H1 (cell line): ENCODE measurements around the gene TPD52L2. TPM values are rescaled to one million over a fixed set of nuclear protein-coding genes. Genes with fewer than 3 reads are reported as not detected.

ENCODE experiments used
- CTCF ChIA-PET: fragments of 300-600 bp; sonication (Branson Sonifier 250); formaldehyde crosslinking; loops from one replicate; lab custom pipeline; 2021; ENCODE audit not compliant: partially characterized antibody; lab: Charles Lee
- POLR2A ChIA-PET: fragments of 300-600 bp; sonication (Branson Sonifier 250); formaldehyde crosslinking; loops from one replicate; lab custom pipeline; 2021; ENCODE audit warnings: inconsistent platforms; ENCODE audit not compliant: partially characterized antibody; lab: Charles Lee
- DNase-seq, 2 experiments: peaks; one replicate each; pipeline versions ENCODE4 v3.0.0 to v3.0.0-alpha.2; 2010 to 2022; ENCODE audit warnings: low spot score in 2 of 2, low read depth in 1 of 2, mixed read lengths in 1 of 2
- FAIRE-seq: peaks from 2 replicates; lab custom pipeline; 2011; peaks lifted over from hg19 to GRCh38; lab: Jason Lieb, UNC
- H2AFZ ChIP-seq: 2 replicates; pipeline ENCODE4 v1.8.1; 2012; ENCODE audit warnings: low read length, inconsistent platforms
- H2AK5ac ChIP-seq: 2 replicates; pipeline ENCODE4 v1.6.1; 2013; ENCODE audit warnings: low read depth, low read length
- H2BK120ac ChIP-seq: replicated peaks from 2 replicates; pipeline ENCODE3; 2013; ENCODE audit warnings: low read depth, low read length, inconsistent platforms
- H2BK12ac ChIP-seq: 2 replicates; pipeline ENCODE4 v1.6.1; 2013; ENCODE audit warnings: low read depth, low read length
- H2BK15ac ChIP-seq: 2 replicates; pipeline ENCODE4 v1.6.1; 2013; ENCODE audit warnings: low read length
- H2BK20ac ChIP-seq: 2 replicates; pipeline ENCODE4 v1.6.1; 2013; ENCODE audit warnings: low read length
- H2BK5ac ChIP-seq: 2 replicates; pipeline ENCODE4 v1.6.1; 2013; ENCODE audit warnings: low read depth, low read length
- H3K14ac ChIP-seq: 2 replicates; pipeline ENCODE4 v1.6.1; 2013; ENCODE audit warnings: inconsistent platforms; ENCODE audit not compliant: insufficient read length
- H3K18ac ChIP-seq: 2 replicates; pipeline ENCODE4 v1.6.1; 2013; ENCODE audit warnings: low read length; ENCODE audit errors: extremely low read depth
- H3K23ac ChIP-seq: 2 replicates; pipeline ENCODE4 v1.6.1; 2013; ENCODE audit warnings: inconsistent platforms; ENCODE audit not compliant: insufficient read length
- H3K23me2 ChIP-seq: 2 replicates; pipeline ENCODE4 v1.6.1; 2013; ENCODE audit warnings: low read depth, low read length
- H3K27ac ChIP-seq: 2 replicates; pipeline ENCODE4 v1.6.1; 2011; ENCODE audit warnings: low read depth, low read length, inconsistent platforms
- H3K27me3 ChIP-seq, 4 experiments: replicated peaks in 1 of 4; 1 replicate in 1 of 4; 2 replicates in 3 of 4; pipeline versions ENCODE4 v1.6.1 to v1.8.1; 2011 to 2013; ENCODE audit warnings: low read length in 3 of 4, mild to moderate bottlenecking in 3 of 4, inconsistent platforms in 2 of 4, mixed read lengths in 2 of 4, moderate library complexity in 1 of 4; ENCODE audit not compliant: control insufficient read depth in 3 of 4, insufficient read depth in 3 of 4; ENCODE audit errors: extremely low read depth in 1 of 4
- H3K36me3 ChIP-seq, 4 experiments: 2 replicates each; pipeline versions ENCODE4 v1.6.1 to v1.8.1; 2011 to 2013; ENCODE audit warnings: mild to moderate bottlenecking in 4 of 4, low read length in 3 of 4, moderate library complexity in 2 of 4, control low read depth in 1 of 4, inconsistent platforms in 1 of 4; ENCODE audit not compliant: insufficient read depth in 4 of 4, control insufficient read depth in 2 of 4
- H3K4ac ChIP-seq: replicated peaks from 2 replicates; pipeline ENCODE3; 2013; ENCODE audit warnings: low read length, low read depth, mixed read lengths, inconsistent platforms; ENCODE audit not compliant: insufficient read length
- H3K4me1 ChIP-seq, 4 experiments: replicated peaks in 1 of 4; 1 replicate in 1 of 4; 2 replicates in 3 of 4; pipeline versions ENCODE4 v1.6.1 to v1.8.1; 2011 to 2013; ENCODE audit warnings: low read length in 3 of 4, inconsistent platforms in 2 of 4, mixed read lengths in 1 of 4; ENCODE audit not compliant: insufficient read depth in 4 of 4, control insufficient read depth in 3 of 4
- H3K4me2 ChIP-seq, 2 experiments: 2 replicates each; pipeline versions ENCODE4 v1.6.1 to v1.8.1; 2011 to 2013; ENCODE audit warnings: low read depth in 2 of 2, low read length in 2 of 2, control low read depth in 1 of 2, inconsistent platforms in 1 of 2, mild to moderate bottlenecking in 1 of 2; ENCODE audit not compliant: insufficient read depth in 1 of 2
- H3K4me3 ChIP-seq, 4 experiments: fragments of 200-600, 300-600 bp in 1 of 4; sonication (generic), shearing (Covaris generic), sonication (Bioruptor Twin) in 1 of 4; 2 replicates each; pipeline versions ENCODE4 v1.5.1 to v1.8.1; 2011 to 2016; ENCODE audit warnings: low read length in 4 of 4, low read depth in 3 of 4, control low read depth in 2 of 4, inconsistent platforms in 2 of 4, mild to moderate bottlenecking in 2 of 4, mixed read lengths in 1 of 4, moderate library complexity in 1 of 4; ENCODE audit not compliant: insufficient read depth in 2 of 4; ENCODE audit errors: extremely low read depth in 1 of 4
- H3K56ac ChIP-seq: replicated peaks from 2 replicates; pipeline ENCODE3; 2013; ENCODE audit warnings: low read depth, mild to moderate bottlenecking, mixed read lengths, low read length, inconsistent platforms; ENCODE audit not compliant: insufficient read length
- H3K79me1 ChIP-seq: 2 replicates; pipeline ENCODE4 v1.6.1; 2013; ENCODE audit warnings: low read depth, low read length, control low read depth
- H3K79me2 ChIP-seq, 2 experiments: 2 replicates each; pipeline versions ENCODE4 v1.6.1 to v1.8.1; 2012 to 2013; ENCODE audit warnings: low read length in 2 of 2, mild to moderate bottlenecking in 2 of 2, inconsistent platforms in 1 of 2; ENCODE audit not compliant: insufficient read depth in 2 of 2, control insufficient read depth in 1 of 2
- H3K9ac ChIP-seq, 4 experiments: replicated peaks in 1 of 4; 1 replicate in 1 of 4; 2 replicates in 3 of 4; pipeline versions ENCODE4 v1.6.1 to v1.8.1; 2011 to 2013; ENCODE audit warnings: low read depth in 3 of 4, low read length in 3 of 4, control low read depth in 2 of 4, mild to moderate bottlenecking in 2 of 4, moderate library complexity in 2 of 4, inconsistent platforms in 1 of 4; ENCODE audit errors: extremely low read depth in 1 of 4
- H3K9me3 ChIP-seq, 2 experiments: 2 replicates each; pipeline versions ENCODE4 v1.6.1 to v1.8.1; 2012 to 2013; ENCODE audit warnings: mild to moderate bottlenecking in 2 of 2, moderate library complexity in 2 of 2, control low read depth in 1 of 2, inconsistent platforms in 1 of 2, low read depth in 1 of 2, low read length in 1 of 2, mixed read lengths in 1 of 2; ENCODE audit not compliant: insufficient read depth in 2 of 2
- H4K20me1 ChIP-seq, 2 experiments: replicated peaks in 1 of 2; 2 replicates each; pipeline versions ENCODE3 to v1.8.1; 2011 to 2013; ENCODE audit warnings: inconsistent platforms in 2 of 2, low read length in 2 of 2, mild to moderate bottlenecking in 1 of 2; ENCODE audit not compliant: insufficient read depth in 2 of 2, control insufficient read depth in 1 of 2
- H4K5ac ChIP-seq: 2 replicates; pipeline ENCODE4 v1.6.1; 2013; ENCODE audit warnings: low read length, low read depth, mixed read lengths, inconsistent platforms; ENCODE audit not compliant: insufficient read length
- H4K8ac ChIP-seq: 2 replicates; pipeline ENCODE4 v1.8.0; 2013; ENCODE audit warnings: mild to moderate bottlenecking, moderate library complexity, low read length, inconsistent platforms; ENCODE audit not compliant: insufficient read depth; ENCODE audit errors: extremely low read depth
- H4K91ac ChIP-seq: replicated peaks from 2 replicates; pipeline ENCODE3; 2013; ENCODE audit warnings: low read length, mixed read lengths, inconsistent platforms; ENCODE audit not compliant: insufficient read length
- BACH1 ChIP-seq: IDR thresholded peaks from 2 replicates; pipeline ENCODE4 v1.6.1; 2012; ENCODE audit warnings: low read length, improper control_type of control experiment
- BCL11A ChIP-seq, 2 experiments: IDR thresholded peaks; one replicate each; pipeline ENCODE4 v1.6.1; 2011; ENCODE audit warnings: low read depth in 2 of 2, low read length in 2 of 2, mild to moderate bottlenecking in 2 of 2
- CBX5 ChIP-seq: fragments of 300-800, 300-1000 bp; sonication (generic); IDR thresholded peaks from 2 replicates; pipeline ENCODE4 v1.7.1; 2016; ENCODE audit warnings: antibody characterized with exemption, low read length, low read depth
- CBX8 ChIP-seq: fragments of 300-800, 300-1000 bp; sonication (generic); IDR thresholded peaks from 2 replicates; pipeline ENCODE4 v1.7.1; 2016; ENCODE audit warnings: low read depth, low read length, borderline replicate concordance
- CHD1 ChIP-seq: IDR thresholded peaks from 2 replicates; pipeline ENCODE4 v1.6.1; 2012; ENCODE audit warnings: low read depth, low read length, improper control_type of control experiment
- GTF2F1 ChIP-seq: IDR thresholded peaks from 2 replicates; pipeline ENCODE4 v1.6.1; 2012; ENCODE audit warnings: low read depth, low read length, improper control_type of control experiment, borderline replicate concordance
- MAX ChIP-seq: IDR thresholded peaks from 2 replicates; pipeline ENCODE4 v1.6.1; 2012; ENCODE audit warnings: inconsistent platforms
- RAD21 ChIP-seq, 2 experiments: IDR thresholded peaks in 1 of 2; conservative IDR thresholded peaks in 1 of 2; 2 replicates each; pipeline ENCODE4 v1.6.1; 2011; ENCODE audit warnings: low read depth in 2 of 2, low read length in 2 of 2, improper control_type of control experiment in 1 of 2, inconsistent platforms in 1 of 2, mild to moderate bottlenecking in 1 of 2, moderate library complexity in 1 of 2
- RBBP5 ChIP-seq: IDR thresholded peaks from 2 replicates; pipeline ENCODE4 v1.7.1; 2012; ENCODE audit warnings: low read depth, mild to moderate bottlenecking, inconsistent platforms, low read length, moderate library complexity, borderline replicate concordance
- RFX5 ChIP-seq: IDR thresholded peaks from 2 replicates; pipeline ENCODE4 v1.6.1; 2011; ENCODE audit warnings: low read depth, low read length, improper control_type of control experiment, borderline replicate concordance
- SUZ12 ChIP-seq: fragments of 200-600 bp; sonication (generic); IDR thresholded peaks from 2 replicates; pipeline ENCODE4 v1.6.1; 2012; ENCODE audit warnings: mild to moderate bottlenecking, inconsistent platforms, low read length, moderate library complexity, mixed read lengths
- TAF7 ChIP-seq: optimal IDR thresholded peaks from 2 replicates; pipeline ENCODE3; 2011; ENCODE audit warnings: low read depth, mild to moderate bottlenecking, inconsistent platforms, low read length, moderate library complexity, borderline replicate concordance
- WGBS, 2 experiments: shearing (Covaris generic) in 1 of 2; methylation state at CpG; one replicate each; pipeline versions ENCODE4 v1.1.6 to v1.1.7; 2013 to 2015; ENCODE audit warnings: low lambda C conversion rate in 2 of 2, mixed read lengths in 2 of 2, inconsistent platforms in 1 of 2, low coverage in 1 of 2, missing lambda C conversion rate in 1 of 2; ENCODE audit not compliant: insufficient replicate concordance in 2 of 2, insufficient coverage in 1 of 2, insufficient read length in 1 of 2; ENCODE audit errors: extremely low coverage in 1 of 2, missing lambda C conversion rate in 1 of 2; 5-methylcytosine and 5-hydroxymethylcytosine counted together
- polyA plus RNA-seq, 7 experiments: library from polyadenylated mRNA; depleted of rRNA in 3 of 7; stranded (reverse) in 5 of 7; unstranded in 2 of 7; fragments of >200 nt in 5 of 7; fragments of 200-250 nt in 2 of 7; gene quantifications; 1 replicate in 5 of 7; 2 replicates in 1 of 7; 4 replicates in 1 of 7; pipeline versions ENCODE4 v1.2.1 to v1.2.3, GENCODE V29; 2011 to 2013; ENCODE audit warnings: missing spikeins in 2 of 7, mixed read lengths in 2 of 7
- total RNA-seq: library from RNA; stranded (reverse); fragmentation: NEBNext Ultra II Directional; extraction: Animal tissue kit (Norgen Biotek cat#: 25700); gene quantifications from 2 replicates; pipeline ENCODE4 v1.2.1, GENCODE V29; 2021

TPD52L2 gene
- total and polyA plus RNA-seq, 2 of the 8 experiments (the other 6 are each of a cell fraction or from before 2014, with no cell fraction given): 77.1 to 80.2 TPM

GRCh38 chr20:63840405-63840828, 24.7 kb upstream of the TPD52L2 start:
- Histone ChIP-seq H2AFZ (no peak overlapping the region), H2BK15ac (peak overlapping the region; percentile 100; the same call in 1 of the 2 replicates), H4K91ac (peak overlapping the region; percentile 93), H3K27ac (no peak overlapping the region), H4K5ac (no peak overlapping the region), H3K36me3 (no peaks in the 10 kb centered on the region), H3K4me1 (peaks cover 0 to 19% (median 3%) of the 10 kb centered on the region in 4 experiments; a peak in 6 of 7 replicates), H3K4ac (peak overlapping the region; percentile 53), H3K4me3 (no peak overlapping the region), H3K23ac (peak overlapping the region; percentile 75), H3K23me2 (no peaks in the 10 kb centered on the region; the same call in 1 of the 2 replicates), H3K56ac (no peak overlapping the region), H2AK5ac (peak overlapping the region; percentile 90; the same call in 1 of the 2 replicates), H3K27me3 (no peaks in the 10 kb centered on the region; a peak in 1 of 7 replicates), H2BK120ac (peak overlapping the region; percentile 87), H3K4me2 (no peak overlapping the region), H3K9ac (peak overlapping the region in 1 of 4 experiments; percentile 8; a peak in 1 of 7 replicates), H4K20me1 (peaks cover 0 to 1% of the 10 kb centered on the region in 2 experiments), H2BK12ac (peak overlapping the region; percentile 96; the same call in 1 of the 2 replicates), H2BK5ac (peak overlapping the region; percentile 27; the same call in 1 of the 2 replicates), H3K9me3 (no peaks in the 10 kb centered on the region), H3K14ac (no peak overlapping the region), H3K79me1 (no peaks in the 10 kb centered on the region), H4K8ac (no peak overlapping the region; the same call in 1 of the 2 replicates), H3K79me2 (no peaks in the 10 kb centered on the region), H2BK20ac (0 out of 2 replicates have a peak overlapping the region, but pooled peaks have one; percentile 55)
- 92% methylated on average over 11 of the region's 11 CpGs; no CpG with 5 or more reads in 1 of the 2 experiments for WGBS, 2 experiments
- CTCF ChIA-PET: interaction anchor here (0.9 to 1.0 kb wide), 2 partner anchors 30 to 66 kb away, joined by 3 to 4 read pairs; no protein-coding TSS in a partner anchor
- no peak for DNase-seq
- POLR2A ChIA-PET: interaction anchor here (1.6 kb wide), 1 partner anchor 25 kb away, joined by 6 read pairs; the partner anchor contains the start of gene TPD52L2
- FAIRE-seq: no peak
- no peak for TF ChIP-seq GTF2F1
- no peak for TF ChIP-seq RFX5
- TF ChIP-seq CHD1: no peak
- TF ChIP-seq BACH1: no peak
- TF ChIP-seq TAF7: no peak
- TF ChIP-seq SUZ12: no peak
- TF ChIP-seq CBX8: no peak
- TF ChIP-seq CBX5: no peak
- TF ChIP-seq BCL11A (IDR thresholded peaks at IDR 0.05; ENCODE audit: low read depth in 2 of 2, low read length in 2 of 2): no peak
- no peak for TF ChIP-seq RAD21 (IDR thresholded peaks at IDR 0.05 in 1 of 2, conservative IDR thresholded peaks at IDR 0.05 in 1 of 2; ENCODE audit: low read depth in 2 of 2, low read length in 2 of 2)
- no peak for TF ChIP-seq MAX
- no peak for TF ChIP-seq RBBP5
- TF ChIP-seq, all 59 proteins: peak for 0
- peak overlapping the region; percentile 71; the same call in 1 of the 2 replicates for H3K18ac ChIP-seq
